ENCODE data around the gene FKBP2.

FKBP2 gene

GRCh38 chr11:64206457-64207255 lies 34.2 kb upstream of the FKBP2 start, which contains the start of gene FERMT3:
TSS of gene FERMT3 (plus strand) at chr11:64206721. CDS start at chr11:64207365, 644 bp downstream.
- peaks cover 25% of the 10 kb centered on the region for H4K20me1 ChIP-seq (ENCODE audit: insufficient read depth, low read length, poor library complexity, severe bottlenecking)
- no peaks in the 10 kb centered on the region for H3K27me3 ChIP-seq (ENCODE audit: insufficient read depth, low read length, poor library complexity, severe bottlenecking)
- peak within 1 kb of the TSS; percentile 92 for H3K4me2 ChIP-seq (ENCODE audit: low read depth, low read length, poor library complexity, severe bottlenecking)
- H3K9me3 ChIP-seq (ENCODE audit: insufficient read depth, low read depth, low read length): no peaks in the 10 kb centered on the region
- H3F3A ChIP-seq (ENCODE audit: low read depth): peaks cover 6% of the 10 kb centered on the region; the same call in 1 of the 2 replicates
- peak within 1 kb of the TSS; percentile 99 for H3K9ac ChIP-seq (ENCODE audit: low read depth, low read length, poor library complexity, severe bottlenecking)
- peak within 1 kb of the TSS; percentile 96 for H3K4me3 ChIP-seq (ENCODE audit: low read length, poor library complexity, severe bottlenecking)
- H3K79me2 ChIP-seq (ENCODE audit: insufficient read depth, low read length): peaks cover 38% of the 10 kb centered on the region
- no peak for TF ChIP-seq EZH2phosphoT487 (IDR thresholded peaks at IDR 0.05; ENCODE audit: borderline replicate concordance)
- TF ChIP-seq, protein P1, sequence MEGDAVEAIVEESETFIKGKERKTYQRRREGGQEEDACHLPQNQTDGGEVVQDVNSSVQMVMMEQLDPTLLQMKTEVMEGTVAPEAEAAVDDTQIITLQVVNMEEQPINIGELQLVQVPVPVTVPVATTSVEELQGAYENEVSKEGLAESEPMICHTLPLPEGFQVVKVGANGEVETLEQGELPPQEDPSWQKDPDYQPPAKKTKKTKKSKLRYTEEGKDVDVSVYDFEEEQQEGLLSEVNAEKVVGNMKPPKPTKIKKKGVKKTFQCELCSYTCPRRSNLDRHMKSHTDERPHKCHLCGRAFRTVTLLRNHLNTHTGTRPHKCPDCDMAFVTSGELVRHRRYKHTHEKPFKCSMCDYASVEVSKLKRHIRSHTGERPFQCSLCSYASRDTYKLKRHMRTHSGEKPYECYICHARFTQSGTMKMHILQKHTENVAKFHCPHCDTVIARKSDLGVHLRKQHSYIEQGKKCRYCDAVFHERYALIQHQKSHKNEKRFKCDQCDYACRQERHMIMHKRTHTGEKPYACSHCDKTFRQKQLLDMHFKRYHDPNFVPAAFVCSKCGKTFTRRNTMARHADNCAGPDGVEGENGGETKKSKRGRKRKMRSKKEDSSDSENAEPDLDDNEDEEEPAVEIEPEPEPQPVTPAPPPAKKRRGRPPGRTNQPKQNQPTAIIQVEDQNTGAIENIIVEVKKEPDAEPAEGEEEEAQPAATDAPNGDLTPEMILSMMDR (conservative IDR thresholded peaks at IDR 0.05; ENCODE audit: low read length): peak; percentile 23
- H2AFZ ChIP-seq (ENCODE audit: low read length): peak within 1 kb of the TSS; percentile 53
- H3K9me2 ChIP-seq (replicated peaks; ENCODE audit: low read depth, low read length): no peaks in the 10 kb centered on the region
- H3K36me3 ChIP-seq (ENCODE audit: insufficient read depth, low read length): peaks cover 27% of the 10 kb centered on the region; the same call in 1 of the 2 replicates
- peaks cover 26% of the 10 kb centered on the region for H3K4me1 ChIP-seq (ENCODE audit: insufficient read depth, low read length, poor library complexity, severe bottlenecking)

GRCh38 chr11:64207256-64208085 lies 33.4 kb upstream of the FKBP2 start:
- Histone ChIP-seq H4K20me1 (ENCODE audit: insufficient read depth, low read length, poor library complexity, severe bottlenecking) (peaks cover 19% of the 10 kb centered on the region), H2AFZ (ENCODE audit: low read length) (peak overlapping the region; percentile 53), H3K36me3 (ENCODE audit: insufficient read depth, low read length) (peaks cover 29% of the 10 kb centered on the region; the same call in 1 of the 2 replicates), H3K4me2 (ENCODE audit: low read depth, low read length, poor library complexity, severe bottlenecking) (peak overlapping the region; percentile 92), H3K4me1 (ENCODE audit: insufficient read depth, low read length, poor library complexity, severe bottlenecking) (peaks cover 26% of the 10 kb centered on the region), H3F3A (ENCODE audit: low read depth) (peaks cover 6% of the 10 kb centered on the region; the same call in 1 of the 2 replicates), H3K79me2 (ENCODE audit: insufficient read depth, low read length) (peaks cover 38% of the 10 kb centered on the region), H3K27me3 (ENCODE audit: insufficient read depth, low read length, poor library complexity, severe bottlenecking) (no peaks in the 10 kb centered on the region), H3K9ac (ENCODE audit: low read depth, low read length, poor library complexity, severe bottlenecking) (peak overlapping the region; percentile 99), H3K4me3 (ENCODE audit: low read length, poor library complexity, severe bottlenecking) (peak overlapping the region; percentile 96), H3K9me3 (ENCODE audit: insufficient read depth, low read depth, low read length) (no peaks in the 10 kb centered on the region), H3K9me2 (replicated peaks; ENCODE audit: low read depth, low read length) (no peaks in the 10 kb centered on the region)
- TF ChIP-seq, protein P1 (conservative IDR thresholded peaks at IDR 0.05; ENCODE audit: low read length): no peak
- TF ChIP-seq EZH2phosphoT487 (IDR thresholded peaks at IDR 0.05; ENCODE audit: borderline replicate concordance): no peak

GRCh38 chr11:64208086-64208795 lies 32.7 kb upstream of the FKBP2 start:
- Histone ChIP-seq H3K4me2 (ENCODE audit: low read depth, low read length, poor library complexity, severe bottlenecking) (peak overlapping the region; percentile 92), H3K4me1 (ENCODE audit: insufficient read depth, low read length, poor library complexity, severe bottlenecking) (peaks cover 26% of the 10 kb centered on the region), H2AFZ (ENCODE audit: low read length) (peak overlapping the region; percentile 53; the same call in 1 of the 2 replicates), H3K36me3 (ENCODE audit: insufficient read depth, low read length) (peaks cover 22% of the 10 kb centered on the region; the same call in 1 of the 2 replicates), H3K9me3 (ENCODE audit: insufficient read depth, low read depth, low read length) (no peaks in the 10 kb centered on the region), H3K9me2 (replicated peaks; ENCODE audit: low read depth, low read length) (no peaks in the 10 kb centered on the region), H3K79me2 (ENCODE audit: insufficient read depth, low read length) (peaks cover 38% of the 10 kb centered on the region), H3K27me3 (ENCODE audit: insufficient read depth, low read length, poor library complexity, severe bottlenecking) (no peaks in the 10 kb centered on the region), H4K20me1 (ENCODE audit: insufficient read depth, low read length, poor library complexity, severe bottlenecking) (peaks cover 15% of the 10 kb centered on the region), H3F3A (ENCODE audit: low read depth) (peaks cover 6% of the 10 kb centered on the region; the same call in 1 of the 2 replicates), H3K9ac (ENCODE audit: low read depth, low read length, poor library complexity, severe bottlenecking) (peak overlapping the region; percentile 99), H3K4me3 (ENCODE audit: low read length, poor library complexity, severe bottlenecking) (peak overlapping the region; percentile 96)
- no peak for TF ChIP-seq EZH2phosphoT487 (IDR thresholded peaks at IDR 0.05; ENCODE audit: borderline replicate concordance)
- TF ChIP-seq, protein P1 (conservative IDR thresholded peaks at IDR 0.05; ENCODE audit: low read length): no peak
